IPS-18c (cell line): Measurements from ENCODE around the gene AIFM1.
"Not testable (repeated sequence)": the region's sequence is repeated elsewhere in the genome, so short reads cannot be mapped to it uniquely, and the experiment has no call there.

ENCODE experiments used
- H3K4me3 ChIP-seq: 2 replicates; pipeline ENCODE4 v1.7.0; 2013; ENCODE audit warnings: low read depth, mild to moderate bottlenecking, low read length, moderate library complexity; ENCODE audit not compliant: insufficient read depth
- H3K9me3 ChIP-seq: one replicate; pipeline ENCODE4 v1.6.1; 2013; ENCODE audit warnings: mild to moderate bottlenecking, low read length, moderate library complexity; ENCODE audit not compliant: control insufficient read depth, insufficient read depth

Gene AIFM1

DNA sequence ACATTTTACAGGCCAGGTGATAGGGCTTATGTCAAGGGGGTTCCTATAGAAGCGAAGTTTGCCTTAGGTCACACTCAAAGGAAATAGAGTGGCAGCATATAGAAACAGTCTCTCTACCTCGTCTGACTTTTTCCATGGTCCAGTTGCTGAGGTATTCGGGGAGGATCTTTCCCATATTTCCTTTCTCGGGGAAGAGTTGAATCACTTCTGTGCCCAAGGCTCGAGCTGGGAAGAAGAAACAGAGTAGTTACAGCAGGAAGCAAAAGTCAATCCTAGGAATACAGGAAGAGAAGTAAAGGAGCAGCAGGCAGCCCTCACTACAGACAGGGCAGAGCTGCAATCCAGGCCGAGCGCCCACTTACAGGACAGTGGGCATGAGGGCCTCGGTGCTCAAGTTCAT, 28.7 kb downstream of the AIFM1 start:
- no peak overlapping the region for H3K4me3 ChIP-seq
- H3K9me3 ChIP-seq, result peaks cover 2% of the 10 kb centered on the region

DNA sequence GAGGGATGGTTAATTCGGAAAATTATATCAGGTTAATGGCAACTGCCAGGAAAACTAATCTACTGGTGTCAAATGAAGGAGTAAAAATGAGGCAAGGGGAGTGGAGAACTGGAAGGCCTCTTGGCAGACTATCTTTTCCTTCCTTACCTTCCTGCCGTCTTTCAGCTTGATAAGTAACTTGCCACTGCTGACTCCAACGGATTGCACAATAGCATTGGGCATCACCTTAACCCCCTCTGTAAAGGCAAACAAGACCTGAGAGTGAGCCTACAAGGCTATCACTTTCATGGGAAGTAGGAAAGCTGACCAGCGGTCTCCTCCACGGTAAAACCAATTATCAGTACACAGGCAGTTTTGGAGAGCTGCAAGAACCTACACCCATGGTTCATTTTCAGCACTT, 29.1 kb downstream of the AIFM1 start:
- H3K9me3 ChIP-seq, result peaks cover 2% of the 10 kb centered on the region
- no peak overlapping the region for H3K4me3 ChIP-seq

DNA sequence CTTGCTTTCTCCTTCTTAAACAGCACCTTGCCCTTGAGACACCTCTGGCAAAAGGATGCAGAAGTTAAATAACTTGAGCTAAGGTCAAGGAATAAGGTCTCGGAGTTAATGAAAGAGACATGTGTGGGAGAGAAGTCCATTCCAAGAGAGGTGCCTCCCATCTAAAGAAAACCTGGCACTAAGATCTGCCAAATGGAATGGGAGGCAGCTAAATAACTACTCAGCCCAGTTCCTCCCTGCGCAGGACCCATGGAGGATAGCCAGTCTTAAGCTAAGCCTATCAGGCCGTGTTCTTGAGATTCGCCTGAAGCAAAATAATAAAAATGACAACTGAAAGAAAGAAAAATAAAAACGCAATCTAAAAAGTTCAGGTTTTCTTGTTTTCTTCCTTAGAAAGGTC, 34.7 kb downstream of the AIFM1 start:
- Histone ChIP-seq H3K4me3 (no peak overlapping the region), H3K9me3 (peaks cover 10% of the 10 kb centered on the region)

- Histone ChIP-seq H3K9me3 (peaks cover 22% of the 10 kb centered on the region), H3K4me3 (no peak overlapping the region)
These were observed 40.4 kb downstream of the AIFM1 start for GRCh38 chrX:130125091-130125874.

DNA sequence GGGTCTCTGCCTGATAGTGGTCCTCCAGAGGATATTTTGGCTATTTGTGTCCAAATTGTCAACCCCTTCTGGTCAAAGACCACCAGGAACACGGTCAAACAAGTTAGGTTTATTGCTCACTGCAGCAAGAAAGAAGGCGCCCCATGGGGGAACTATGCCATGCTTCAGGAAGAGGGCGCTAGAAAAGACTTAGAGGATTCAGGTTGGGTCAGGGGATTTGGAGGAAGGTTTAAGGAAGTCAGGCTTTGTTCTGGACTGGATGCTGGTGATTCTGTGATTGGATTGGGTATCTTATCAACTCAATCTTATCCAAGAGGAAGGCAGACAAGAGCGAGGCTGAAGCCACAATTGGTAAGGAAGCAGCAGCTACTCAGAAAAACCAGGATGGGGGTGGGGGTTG, 41.1 kb downstream of the AIFM1 start:
- H3K4me3 ChIP-seq, result no peak overlapping the region
- H3K9me3 ChIP-seq, result peaks cover 19% of the 10 kb centered on the region

DNA sequence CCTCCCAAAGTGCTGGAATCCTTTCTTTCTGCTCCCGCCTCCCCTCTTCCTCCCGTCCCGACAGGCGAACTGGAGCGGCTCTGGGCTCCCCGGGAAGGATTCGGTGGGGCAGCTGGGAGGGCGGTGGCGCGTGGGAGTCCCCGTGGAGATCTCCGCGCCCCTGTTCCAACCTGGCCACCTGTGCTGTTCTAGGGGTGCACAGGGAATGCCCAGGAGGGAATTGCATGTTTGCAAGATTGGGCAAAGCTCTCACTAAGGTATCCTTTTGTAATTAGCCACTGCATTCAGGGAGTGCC, 44.2 kb downstream of the AIFM1 start:
- Histone ChIP-seq H3K9me3 (peaks cover 17% of the 10 kb centered on the region), H3K4me3 (no peak overlapping the region; the same call in 1 of the 2 replicates)

- peaks cover 17% of the 10 kb centered on the region for H3K9me3 ChIP-seq
These were observed 44.7 kb downstream of the AIFM1 start for GRCh38 chrX:130120746-130121504.

GRCh38 chrX:130120321-130120731, 45.3 kb downstream of the AIFM1 start:
- H3K9me3 ChIP-seq, result peaks cover 14% of the 10 kb centered on the region
- peak overlapping the region; percentile 34; the same call in 1 of the 2 replicates for H3K4me3 ChIP-seq

More at GRCh38 chrX:130120746-130121504, 44.7 kb downstream of the AIFM1 start:
- peak overlapping the region; percentile 36; the same call in 1 of the 2 replicates for H3K4me3 ChIP-seq

GRCh38 chrX:130119312-130119898, 46.2 kb downstream of the AIFM1 start:
- Histone ChIP-seq H3K9me3 (peaks cover 14% of the 10 kb centered on the region), H3K4me3 (no peak overlapping the region)

- H3K9me3 ChIP-seq, result peaks cover 16% of the 10 kb centered on the region
- 0 out of 2 replicates have a peak overlapping the region, but pooled peaks have one; percentile 6 for H3K4me3 ChIP-seq
These were observed 47.0 kb downstream of the AIFM1 start for GRCh38 chrX:130118441-130119311.

DNA sequence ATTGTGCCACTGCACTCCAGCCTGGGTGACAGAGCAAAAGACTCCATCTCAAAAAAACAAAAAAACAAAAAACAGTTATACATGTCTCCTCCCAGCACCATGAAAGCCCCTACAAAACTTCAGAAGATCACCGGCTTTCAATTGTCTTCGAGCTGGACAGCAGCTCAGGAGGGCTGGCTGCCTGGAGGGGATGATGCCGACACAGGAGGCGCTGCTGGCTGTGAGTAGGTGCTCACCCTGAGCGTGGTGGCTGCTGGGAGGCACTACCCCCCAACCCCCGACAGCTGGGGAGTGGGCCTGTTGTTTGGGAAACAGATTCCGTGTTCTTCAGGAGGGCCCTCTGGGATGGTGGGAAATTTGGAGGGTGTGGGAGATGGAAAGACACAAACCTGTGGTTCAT, 48.5 kb downstream of the AIFM1 start:
- Histone ChIP-seq H3K4me3 (no peak overlapping the region), H3K9me3 (peaks cover 16% of the 10 kb centered on the region)

DNA sequence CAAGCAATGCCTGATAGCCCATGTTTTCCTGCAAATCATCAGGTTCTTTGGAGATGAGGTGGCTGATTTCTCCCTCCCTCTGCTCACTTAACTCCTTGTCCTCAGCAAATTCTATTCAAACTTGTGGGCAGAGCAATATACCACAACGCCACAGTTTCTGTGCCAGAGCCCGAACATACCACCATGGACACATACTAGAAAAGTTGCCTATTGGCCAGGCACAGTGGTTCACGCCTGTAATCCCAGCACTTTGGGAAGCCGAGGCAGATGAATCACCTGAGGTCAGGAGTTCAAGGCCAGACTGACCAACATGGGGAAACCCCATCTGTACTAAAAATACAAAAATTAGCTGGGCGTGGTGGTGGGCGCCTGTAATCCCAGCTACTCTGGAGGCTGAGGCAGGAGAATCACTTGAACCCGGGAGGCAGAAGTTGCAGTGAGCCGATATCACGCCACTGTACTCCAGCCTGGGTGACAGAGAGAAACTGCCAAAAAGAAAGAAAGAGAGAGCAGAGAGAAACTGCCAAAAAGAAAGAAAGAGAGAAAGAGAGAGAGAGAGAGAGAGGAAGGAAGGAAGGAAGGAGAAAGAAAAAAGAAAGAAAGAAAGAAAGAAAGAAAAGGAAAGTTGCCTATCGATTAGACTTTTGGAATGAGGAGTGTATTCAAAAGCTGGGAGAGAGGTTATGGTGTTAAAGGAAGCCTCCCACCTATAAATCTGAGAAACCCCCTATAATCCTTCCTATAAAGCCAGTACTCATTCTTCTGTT, 50.3 kb downstream of the AIFM1 start:
- not testable (repeated sequence) for H3K4me3 ChIP-seq, H3K9me3 ChIP-seq

DNA sequence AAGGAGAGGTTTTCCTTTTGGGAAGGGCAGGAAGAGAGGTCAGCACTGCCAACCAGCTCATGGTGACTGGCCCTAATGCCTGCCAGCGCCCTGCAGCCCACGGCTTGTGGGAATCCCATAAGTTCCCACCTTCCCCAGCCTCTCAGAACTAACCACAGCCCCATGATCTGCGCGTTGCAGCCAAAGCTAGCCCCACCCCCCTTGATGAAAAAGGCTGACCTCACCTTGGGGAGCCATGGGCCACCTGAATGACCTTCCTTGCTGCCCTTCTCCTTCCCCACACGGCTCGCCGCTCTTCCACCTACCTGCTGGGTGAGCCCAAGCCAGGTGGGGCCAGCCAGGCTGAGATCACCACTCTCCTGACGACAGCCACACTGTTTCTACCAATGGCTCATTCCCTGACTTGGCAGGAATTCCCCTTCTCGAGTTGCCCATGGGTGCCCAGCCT, 51.5 kb downstream of the AIFM1 start:
- Histone ChIP-seq H3K9me3 (peaks cover 10% of the 10 kb centered on the region), H3K4me3 (no peak overlapping the region)

- Histone ChIP-seq H3K4me3 (peak overlapping the region; percentile 24; the same call in 1 of the 2 replicates), H3K9me3 (peaks cover 8% of the 10 kb centered on the region)
These were observed 54.2 kb downstream of the AIFM1 start for GRCh38 chrX:130111220-130112154.

- peaks cover 7% of the 10 kb centered on the region for H3K9me3 ChIP-seq
- peak within 1 kb of the TSS; percentile 43 for H3K4me3 ChIP-seq
These were observed 55.0 kb downstream of the AIFM1 start, which contains the start of gene ELF4 for GRCh38 chrX:130110379-130111219. Gene ELF4, minus strand, starts transcription at chrX:130110497. Its CDS starts 29,167 bp downstream, at chrX:130081330.
